ENCODE results near the gene GAA.

- TF ChIP-seq EP300 (IDR thresholded peaks at IDR 0.05) = no peak
- TF ChIP-seq, protein P1, sequence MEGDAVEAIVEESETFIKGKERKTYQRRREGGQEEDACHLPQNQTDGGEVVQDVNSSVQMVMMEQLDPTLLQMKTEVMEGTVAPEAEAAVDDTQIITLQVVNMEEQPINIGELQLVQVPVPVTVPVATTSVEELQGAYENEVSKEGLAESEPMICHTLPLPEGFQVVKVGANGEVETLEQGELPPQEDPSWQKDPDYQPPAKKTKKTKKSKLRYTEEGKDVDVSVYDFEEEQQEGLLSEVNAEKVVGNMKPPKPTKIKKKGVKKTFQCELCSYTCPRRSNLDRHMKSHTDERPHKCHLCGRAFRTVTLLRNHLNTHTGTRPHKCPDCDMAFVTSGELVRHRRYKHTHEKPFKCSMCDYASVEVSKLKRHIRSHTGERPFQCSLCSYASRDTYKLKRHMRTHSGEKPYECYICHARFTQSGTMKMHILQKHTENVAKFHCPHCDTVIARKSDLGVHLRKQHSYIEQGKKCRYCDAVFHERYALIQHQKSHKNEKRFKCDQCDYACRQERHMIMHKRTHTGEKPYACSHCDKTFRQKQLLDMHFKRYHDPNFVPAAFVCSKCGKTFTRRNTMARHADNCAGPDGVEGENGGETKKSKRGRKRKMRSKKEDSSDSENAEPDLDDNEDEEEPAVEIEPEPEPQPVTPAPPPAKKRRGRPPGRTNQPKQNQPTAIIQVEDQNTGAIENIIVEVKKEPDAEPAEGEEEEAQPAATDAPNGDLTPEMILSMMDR (IDR thresholded peaks at IDR 0.05) = no peak
Observed at GRCh38 chr17:80055597-80055996, 45.8 kb upstream of the GAA start.
